NCI-H2227 treated with DMSO at 0.1 percent for 48 hours (cell line): ENCODE results near the gene IL1RL2.

ENCODE experiments used
- DNase-seq: peaks from one replicate; lab custom pipeline; 2025; lab: John Stamatoyannopoulos, UW

The IL1RL2 gene

GRCh38 chr2:102194609-102195268 is 7.9 kb downstream of the IL1RL2 start:
- no peak for DNase-seq

GRCh38 chr2:102197389-102198137 is 10.7 kb downstream of the IL1RL2 start:
- no peak for DNase-seq

GRCh38 chr2:102200539-102200938 is 13.7 kb downstream of the IL1RL2 start:
- no peak for DNase-seq

- DNase-seq, result no peak
These were observed 17.8 kb downstream of the IL1RL2 start for GRCh38 chr2:102204638-102205037.

- no peak for DNase-seq
These were observed 20.0 kb downstream of the IL1RL2 start for GRCh38 chr2:102206666-102207341.

GRCh38 chr2:102208774-102209173 is 22.0 kb downstream of the IL1RL2 start:
- DNase-seq, result no peak

- no peak for DNase-seq
These were observed 22.7 kb downstream of the IL1RL2 start for GRCh38 chr2:102209474-102209873.

- DNase-seq, result no peak
These were observed 30.2 kb downstream of the IL1RL2 start for GRCh38 chr2:102217032-102217431.

GRCh38 chr2:102224824-102225739 is 38.3 kb downstream of the IL1RL2 start:
- no peak for DNase-seq

- DNase-seq, result no peak
These were observed 39.3 kb downstream of the IL1RL2 start for GRCh38 chr2:102226171-102226570.

- no peak for DNase-seq
These were observed 40.0 kb downstream of the IL1RL2 start for GRCh38 chr2:102226612-102227391.

- DNase-seq, result no peak
These were observed 42.4 kb downstream of the IL1RL2 start for GRCh38 chr2:102229141-102229769.

- DNase-seq, result no peak
These were observed 43.6 kb downstream of the IL1RL2 start for GRCh38 chr2:102230410-102230909.

GRCh38 chr2:102233132-102233884 is 46.5 kb downstream of the IL1RL2 start:
- no peak for DNase-seq

GRCh38 chr2:102235042-102235473 is 48.2 kb downstream of the IL1RL2 start:
- no peak for DNase-seq

- DNase-seq, result no peak
These were observed 48.7 kb downstream of the IL1RL2 start for GRCh38 chr2:102235491-102235890.

- DNase-seq, result no peak
These were observed 49.3 kb downstream of the IL1RL2 start for GRCh38 chr2:102236132-102236531.

- no peak for DNase-seq
These were observed 50.4 kb downstream of the IL1RL2 start for GRCh38 chr2:102237176-102237575.

- DNase-seq, result no peak
These were observed 51.4 kb downstream of the IL1RL2 start for GRCh38 chr2:102238039-102238756.
